Measurements from ENCODE around the gene ZNF672.
"Not testable (repeated sequence)": the region's sequence is repeated elsewhere in the genome, so short reads cannot be mapped to it uniquely, and the experiment has no call there.

Gene ZNF672

GRCh38 chr1:248837781-248838356 is at the start of gene ZNF672:
Gene ZNF672, plus strand, starts transcription at chr1:248838224. Its CDS starts 9,051 bp downstream, at chr1:248847275.
- DNase-seq = peak; percentile 95

DNA sequence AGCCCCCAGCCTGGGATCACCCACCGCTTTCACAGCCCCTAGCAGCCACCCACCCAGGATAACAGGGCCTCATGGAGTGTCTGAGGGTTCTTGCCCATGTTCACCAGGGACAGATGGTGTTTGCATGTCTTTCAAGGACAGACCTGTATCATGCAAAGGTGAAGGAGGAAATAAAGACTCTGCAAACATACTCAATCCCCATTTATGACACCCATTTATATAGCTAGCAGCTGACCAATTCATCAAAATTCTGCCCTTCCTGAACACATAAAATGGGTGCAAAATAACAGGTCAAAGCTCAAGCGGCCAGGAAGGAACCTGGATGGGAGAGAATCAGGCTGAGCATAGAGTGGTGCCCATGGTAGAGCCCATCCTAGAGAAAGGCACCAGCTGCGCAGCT is 49.7 kb upstream of the ZNF672 start:
- DNase-seq = no peak

DNA sequence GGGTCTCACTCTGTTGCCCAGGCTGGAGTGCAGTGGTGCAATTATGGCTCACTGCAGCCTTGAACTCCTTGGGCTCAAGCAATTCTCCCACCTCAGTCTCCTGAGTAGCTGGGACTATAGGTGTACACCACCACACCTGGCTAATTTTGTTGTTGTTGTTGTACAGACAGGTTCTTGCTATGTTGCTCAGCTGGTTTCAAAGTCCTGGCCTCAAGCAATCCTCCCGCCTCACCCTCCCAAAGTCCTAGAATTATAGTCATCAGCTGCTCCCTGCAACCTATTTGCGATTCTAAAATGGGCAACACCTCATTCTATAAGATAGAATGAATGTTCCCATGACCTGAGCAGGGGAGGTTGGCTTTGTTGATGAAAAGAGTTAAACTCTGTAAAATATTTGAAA is 48.7 kb upstream of the ZNF672 start:
- DNase-seq = not testable (repeated sequence)

DNA sequence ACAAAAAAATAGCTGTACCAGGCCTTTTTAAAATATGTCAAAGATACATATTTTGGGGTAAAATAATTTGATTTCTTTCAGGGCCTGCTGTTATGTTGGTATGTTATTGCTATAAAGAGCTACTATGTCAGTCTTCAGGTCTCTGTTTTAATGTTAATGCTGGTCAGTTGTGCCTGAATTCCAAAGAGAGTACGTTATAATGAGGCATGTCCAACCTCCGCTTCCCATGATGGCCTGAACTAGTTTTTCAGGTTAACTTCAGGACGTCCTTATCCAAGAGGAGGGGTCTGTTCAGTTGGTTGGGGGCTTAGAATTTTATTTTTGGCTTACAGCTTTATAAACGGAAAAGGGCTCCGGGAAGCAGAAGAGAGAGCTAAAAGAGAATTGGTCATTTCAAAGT is 47.6 kb upstream of the ZNF672 start:
- DNase-seq = no peak

- DNase-seq = no peak
Observed at GRCh38 chr1:248791010-248791409, 47.0 kb upstream of the ZNF672 start.

- DNase-seq = no peak
Observed at GRCh38 chr1:248792342-248792741, 45.7 kb upstream of the ZNF672 start.

DNA sequence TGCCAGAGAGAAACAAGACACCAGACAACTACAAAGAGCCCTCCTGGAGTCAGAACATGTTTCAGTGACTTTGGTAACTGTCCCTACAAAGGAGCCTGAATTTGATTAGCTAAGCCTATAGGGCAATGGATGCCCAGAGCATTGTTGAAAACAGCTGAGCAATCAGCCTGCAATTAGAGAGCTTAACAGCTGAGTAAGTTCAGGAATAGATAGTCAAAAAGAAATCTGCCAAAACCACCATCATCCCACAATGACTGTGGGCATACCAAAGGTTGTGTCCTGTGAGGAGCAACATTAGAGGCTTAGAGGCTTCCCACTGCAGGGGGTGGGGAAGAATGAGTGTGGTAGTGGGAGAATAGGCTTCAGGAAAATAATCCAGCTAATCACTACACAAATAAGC is 44.4 kb upstream of the ZNF672 start:
- DNase-seq = no peak

GRCh38 chr1:248794663-248795062 is 43.4 kb upstream of the ZNF672 start:
- not testable (repeated sequence) for DNase-seq

DNA sequence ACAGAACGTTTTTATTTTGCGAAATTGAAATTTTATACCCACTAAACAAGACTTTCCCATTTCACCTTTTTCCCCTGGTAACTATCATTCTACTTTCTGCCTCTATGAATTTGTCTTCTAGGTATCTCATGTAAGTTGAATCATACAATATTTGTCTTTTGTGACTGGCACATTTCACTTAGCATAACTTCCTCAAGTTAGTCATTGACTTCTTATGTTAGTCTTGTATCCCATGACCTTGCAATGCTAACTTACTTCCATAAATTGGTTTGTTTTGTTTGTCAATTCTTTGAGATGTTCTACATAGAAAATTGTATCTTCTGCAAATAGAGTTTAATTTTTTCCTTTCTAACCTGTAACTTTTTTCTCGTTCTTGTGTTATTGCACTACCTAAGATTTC is 39.2 kb upstream of the ZNF672 start:
- no peak for DNase-seq

DNA sequence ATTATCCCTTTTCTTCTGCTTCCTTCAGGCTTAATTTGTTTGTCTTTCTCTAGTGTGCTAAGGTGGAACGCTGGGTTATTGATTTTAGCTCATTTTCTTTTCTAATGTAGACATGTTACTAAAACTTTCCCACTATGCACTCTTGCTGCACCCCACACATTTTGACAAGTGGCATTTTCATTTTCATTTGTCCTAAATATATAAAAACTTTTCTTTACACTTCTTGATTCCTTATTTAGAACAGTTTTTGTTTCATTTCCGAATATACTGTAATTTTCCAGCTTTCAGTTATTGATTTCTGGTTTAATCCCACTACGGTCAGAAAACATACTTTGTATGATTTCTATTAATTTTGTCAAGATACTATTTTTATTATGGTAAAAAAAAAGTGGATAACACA is 37.6 kb upstream of the ZNF672 start:
- no peak for DNase-seq

DNA sequence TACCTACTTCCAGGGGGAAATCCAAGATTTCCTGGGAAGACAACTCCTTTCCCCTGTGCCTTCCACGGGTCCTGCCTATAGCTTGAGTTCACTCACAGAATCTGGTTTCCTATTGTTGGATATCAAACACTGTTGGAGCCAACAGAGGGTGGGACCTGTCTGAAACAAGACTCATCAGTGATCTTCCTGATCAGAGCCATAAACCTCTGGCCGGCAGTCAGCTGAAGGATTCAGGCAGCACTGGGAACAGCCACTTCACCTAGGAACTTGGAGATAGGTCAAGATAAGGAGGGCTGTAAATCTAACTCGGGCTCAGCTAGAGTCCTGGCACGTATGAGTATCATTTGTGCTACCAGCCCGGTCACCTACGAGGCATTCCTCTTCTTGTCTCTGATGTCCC is 35.6 kb upstream of the ZNF672 start:
- DNase-seq = no peak

GRCh38 chr1:248803501-248803900 is 34.5 kb upstream of the ZNF672 start:
- not testable (repeated sequence) for DNase-seq

DNA sequence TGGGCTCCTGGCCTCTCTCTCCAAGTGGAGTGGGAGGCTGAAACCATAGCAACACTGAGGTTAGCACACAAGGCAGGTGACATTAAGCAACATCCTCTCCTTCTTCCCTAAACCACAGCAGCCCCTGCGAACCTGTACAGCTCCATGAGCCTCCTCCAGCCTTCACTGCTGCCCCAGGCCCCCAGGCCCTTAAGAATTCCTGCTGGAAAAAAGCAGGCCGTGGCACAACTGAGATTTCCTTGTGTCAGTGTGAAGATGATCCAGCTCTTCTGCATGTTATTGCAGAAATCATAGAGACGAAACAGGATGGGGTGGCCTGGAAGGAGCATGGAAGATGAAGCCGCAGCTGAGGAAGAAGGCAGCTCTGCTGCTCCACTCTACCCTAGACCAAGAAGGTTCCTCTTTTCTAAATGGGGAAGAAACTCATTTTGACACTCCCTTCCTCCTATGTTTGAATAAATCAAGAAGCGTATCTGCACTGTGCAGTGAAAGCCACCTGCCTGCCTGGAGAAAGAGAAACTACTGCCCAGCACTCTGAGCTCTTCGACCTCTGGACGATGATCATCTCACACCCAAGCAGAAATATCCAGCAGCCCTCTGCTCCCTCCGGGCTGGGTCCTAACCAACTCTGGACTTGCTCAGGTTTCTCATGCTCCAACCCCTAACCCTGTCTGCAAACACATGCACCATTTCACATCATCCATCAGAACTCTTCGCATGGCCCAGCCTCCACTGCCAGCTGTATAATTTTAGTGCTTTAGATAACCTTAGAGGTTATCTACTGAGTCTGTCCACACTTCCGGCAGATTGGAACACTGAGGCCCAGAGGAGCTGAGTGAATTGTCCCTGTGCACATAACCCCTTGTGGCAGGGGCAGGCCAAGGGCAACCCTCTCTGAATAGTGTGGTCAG is 33.0 kb upstream of the ZNF672 start:
- DNase-seq = peak; percentile 15

DNA sequence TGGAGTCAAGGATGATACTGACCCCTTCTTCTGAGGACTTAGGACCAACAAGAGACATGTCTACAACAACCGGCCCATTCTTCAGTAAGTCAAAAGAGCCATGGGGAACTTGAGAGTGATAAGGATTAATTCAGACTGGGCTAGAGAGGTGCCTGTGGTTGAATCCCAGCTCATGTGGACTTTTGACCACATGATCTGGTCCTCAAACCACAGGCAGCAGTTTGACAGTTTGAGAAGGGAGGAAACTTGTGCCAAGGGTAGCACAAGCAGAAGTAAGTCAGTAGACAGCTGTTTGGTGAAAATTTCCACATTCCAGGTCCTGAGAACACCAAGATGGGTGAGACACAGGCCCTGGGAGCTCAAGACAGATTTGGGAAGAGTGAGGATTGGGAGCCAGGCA is 32.1 kb upstream of the ZNF672 start:
- DNase-seq = no peak

- peak; percentile 49 for DNase-seq
Observed at GRCh38 chr1:248807067-248807737, 30.8 kb upstream of the ZNF672 start.

- DNase-seq = no peak
Observed at GRCh38 chr1:248808876-248809275, 29.1 kb upstream of the ZNF672 start.

DNA sequence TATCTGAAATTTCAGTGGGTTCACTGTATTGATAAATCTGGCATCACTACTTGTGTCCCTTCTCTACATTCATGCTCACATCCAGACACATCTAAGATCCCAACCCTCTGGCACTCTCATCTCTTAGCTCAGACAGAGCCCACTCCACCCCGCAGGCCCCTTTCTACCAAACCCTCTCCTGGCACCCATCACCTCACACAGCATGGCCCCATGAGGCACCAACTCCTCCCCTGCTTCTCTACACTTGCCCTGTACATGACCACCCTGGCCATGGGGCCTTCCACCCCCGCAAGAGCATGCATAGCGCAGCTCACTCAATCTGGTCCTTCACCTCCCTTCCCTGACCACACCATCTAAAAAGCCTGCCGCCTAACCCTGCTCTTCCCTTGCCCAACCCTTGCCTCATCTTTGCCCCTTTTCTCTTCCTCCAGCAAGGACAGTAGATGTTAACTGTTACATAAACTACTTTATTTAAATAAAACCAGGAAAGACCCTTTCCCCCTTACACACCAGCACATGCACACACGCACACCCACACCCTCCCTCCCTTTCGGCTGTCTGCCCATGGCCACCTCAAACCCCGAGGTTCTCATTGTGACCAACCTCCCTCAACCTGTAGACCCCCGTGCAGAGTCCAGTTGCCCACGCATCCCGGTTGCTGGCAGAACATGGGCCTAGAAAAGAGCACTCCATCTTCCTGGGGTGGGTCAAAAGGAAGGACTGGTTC is 27.9 kb upstream of the ZNF672 start:
- no peak for DNase-seq

- no peak for DNase-seq
Observed at GRCh38 chr1:248810727-248811513, 27.1 kb upstream of the ZNF672 start.

DNA sequence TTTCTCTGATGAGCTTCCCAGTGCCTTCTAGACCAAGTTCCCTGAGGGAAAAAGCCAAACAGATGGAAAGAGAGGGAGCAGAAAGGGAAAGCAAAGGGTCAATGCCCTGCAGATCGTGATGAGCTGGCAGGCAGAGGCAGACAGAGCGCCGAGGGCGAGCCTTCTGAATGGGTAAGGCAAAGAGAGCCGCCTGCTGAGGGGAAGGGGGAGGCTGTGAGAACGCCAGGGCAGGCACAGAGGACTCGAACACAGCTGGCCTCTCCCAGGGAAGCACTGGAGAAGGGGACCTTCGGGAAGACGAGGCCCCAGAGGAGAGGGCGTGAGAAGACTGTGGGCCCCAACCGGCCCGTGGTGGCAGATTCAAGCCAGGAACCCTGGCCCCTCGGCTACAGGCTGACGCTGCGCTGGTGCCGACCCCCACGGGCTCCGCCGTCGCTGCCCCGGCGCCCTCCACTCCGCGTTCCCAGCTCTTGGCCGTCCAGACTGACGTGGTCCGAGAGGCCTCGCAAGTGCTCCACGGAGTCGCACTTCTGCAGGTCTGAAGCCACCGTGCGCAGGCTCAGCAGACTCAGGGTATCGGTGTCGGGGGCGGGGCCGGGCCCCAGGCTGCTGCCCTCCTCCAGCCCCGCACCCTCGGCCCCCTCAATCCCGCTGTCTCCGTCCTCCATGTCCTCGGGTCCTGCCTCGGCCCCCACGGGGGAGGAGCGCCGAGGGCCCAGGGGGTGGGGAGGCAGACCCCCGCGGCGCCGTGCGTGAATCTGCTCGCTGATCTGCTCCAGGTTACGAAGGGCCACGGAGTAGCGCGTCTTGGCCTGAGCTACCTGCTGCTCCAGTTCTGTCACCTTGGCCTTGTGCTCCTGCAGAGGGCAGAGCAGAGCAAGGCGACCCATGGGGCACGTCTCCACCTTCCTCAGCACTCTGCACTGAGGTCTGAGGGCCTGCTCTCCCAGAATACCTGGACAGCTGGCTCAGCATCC is 26.2 kb upstream of the ZNF672 start:
- DNase-seq = no peak

- DNase-seq = no peak
Observed at GRCh38 chr1:248812736-248813425, 25.1 kb upstream of the ZNF672 start.
